Subcutaneous adipose tissue (tissue), 4 donors: ENCODE data around the gene SSH2. TPM values are rescaled to one million over a fixed set of nuclear protein-coding genes. Genes with fewer than 3 reads are reported as not detected.

ENCODE experiments used
- CTCF ChIP-seq: fragments of 450-650 bp; IDR thresholded peaks from one replicate; pipeline ENCODE4 v1.5.1; 2016; ENCODE audit warnings: low read depth, mild to moderate bottlenecking, control low read depth, antibody characterized with exemption, moderate library complexity
- total RNA-seq, 4 donors: library from RNA; depleted of rRNA; stranded (reverse); fragments of >200 nt; gene quantifications; one replicate each; pipeline ENCODE4 v1.1.0, GENCODE V29; 2016

The SSH2 gene
- total RNA-seq, 4 donors from 2014 or later = 51.8 to 70.6 (median 61.4) TPM

GRCh38 chr17:29864615-29865014, 65.4 kb downstream of the SSH2 start:
- no peak for TF ChIP-seq CTCF

GRCh38 chr17:29862951-29863350, 67.1 kb downstream of the SSH2 start:
- no peak for TF ChIP-seq CTCF

- TF ChIP-seq CTCF = no peak
Observed at GRCh38 chr17:29862127-29862526, 67.9 kb downstream of the SSH2 start.

GRCh38 chr17:29857823-29858222, 72.2 kb downstream of the SSH2 start:
- TF ChIP-seq CTCF = no peak

- TF ChIP-seq CTCF = no peak
Observed at GRCh38 chr17:29855686-29856085, 74.3 kb downstream of the SSH2 start.

GRCh38 chr17:29848737-29849136, 81.3 kb downstream of the SSH2 start:
- no peak for TF ChIP-seq CTCF

GRCh38 chr17:29847527-29848400, 82.3 kb downstream of the SSH2 start:
- no peak for TF ChIP-seq CTCF
